OCI-LY1 (cell line): ENCODE data around the gene PRELID1.

Source experiments
- EZH2 ChIP-seq: fragments of 200-600 bp; sonication (generic), shearing (Covaris generic); IDR thresholded peaks from 2 replicates; pipeline ENCODE4 v1.8.0; 2017; ENCODE audit warnings: borderline replicate concordance, mixed run types, mild to moderate bottlenecking, antibody characterized with exemption, low read length, moderate library complexity, mixed read lengths
- TF ChIP-seq, protein P1 (sequence below): fragments of 200-600 bp; sonication (generic), shearing (Covaris generic); IDR thresholded peaks from 2 replicates; pipeline ENCODE4 v1.5.1; 2017; ENCODE audit warnings: mild to moderate bottlenecking, antibody characterized with exemption, low read length, moderate library complexity, mixed read lengths

GRCh38 chr5:177300951-177301350, 2.6 kb upstream of the PRELID1 start:
- TF ChIP-seq, protein P1, sequence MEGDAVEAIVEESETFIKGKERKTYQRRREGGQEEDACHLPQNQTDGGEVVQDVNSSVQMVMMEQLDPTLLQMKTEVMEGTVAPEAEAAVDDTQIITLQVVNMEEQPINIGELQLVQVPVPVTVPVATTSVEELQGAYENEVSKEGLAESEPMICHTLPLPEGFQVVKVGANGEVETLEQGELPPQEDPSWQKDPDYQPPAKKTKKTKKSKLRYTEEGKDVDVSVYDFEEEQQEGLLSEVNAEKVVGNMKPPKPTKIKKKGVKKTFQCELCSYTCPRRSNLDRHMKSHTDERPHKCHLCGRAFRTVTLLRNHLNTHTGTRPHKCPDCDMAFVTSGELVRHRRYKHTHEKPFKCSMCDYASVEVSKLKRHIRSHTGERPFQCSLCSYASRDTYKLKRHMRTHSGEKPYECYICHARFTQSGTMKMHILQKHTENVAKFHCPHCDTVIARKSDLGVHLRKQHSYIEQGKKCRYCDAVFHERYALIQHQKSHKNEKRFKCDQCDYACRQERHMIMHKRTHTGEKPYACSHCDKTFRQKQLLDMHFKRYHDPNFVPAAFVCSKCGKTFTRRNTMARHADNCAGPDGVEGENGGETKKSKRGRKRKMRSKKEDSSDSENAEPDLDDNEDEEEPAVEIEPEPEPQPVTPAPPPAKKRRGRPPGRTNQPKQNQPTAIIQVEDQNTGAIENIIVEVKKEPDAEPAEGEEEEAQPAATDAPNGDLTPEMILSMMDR: no peak
- no peak for TF ChIP-seq EZH2
